ENCODE data around the gene SLC6A13. TPM values are rescaled to one million over a fixed set of nuclear protein-coding genes. Genes with fewer than 3 reads are reported as not detected.

The SLC6A13 gene
- total RNA-seq, 1 donor from 2014 or later, result not detected

DNA sequence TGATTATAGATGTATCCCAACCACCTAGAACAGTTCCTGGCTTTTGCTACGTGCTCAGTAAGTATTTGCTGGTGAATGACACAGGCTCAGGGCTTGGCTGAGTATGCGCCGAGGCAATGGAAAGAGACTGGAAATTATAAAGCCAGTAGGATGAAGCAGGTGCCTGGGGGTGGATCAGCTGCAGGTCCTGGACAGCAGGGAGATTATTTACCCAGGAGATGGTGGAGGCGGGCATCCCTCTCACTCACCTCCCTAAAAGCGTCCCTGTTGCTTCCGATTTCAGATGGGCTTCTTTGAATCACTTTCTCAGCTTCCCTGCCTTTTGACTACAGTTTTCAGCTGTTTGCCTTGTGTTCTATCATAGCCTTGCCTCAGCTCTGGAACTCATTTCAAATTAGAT is 6.4 kb downstream of the SLC6A13 start:
- no peaks in the 10 kb centered on the region for H3K9me3 ChIP-seq
- H3K4me1 ChIP-seq, result no peaks in the 10 kb centered on the region
- H3K4me3 ChIP-seq, result no peak overlapping the region
- intact Hi-C loops (cut with DNase I), result no loop called here
- no peak overlapping the region for H3K27ac ChIP-seq
- H3K27me3 ChIP-seq, result no peaks in the 10 kb centered on the region
- no peaks in the 10 kb centered on the region for H3K36me3 ChIP-seq
- DNase-seq (ENCODE audit: low spot score in 2 of 2), result no peak
- TF ChIP-seq CTCF (IDR thresholded peaks at IDR 0.05), result no peak

DNA sequence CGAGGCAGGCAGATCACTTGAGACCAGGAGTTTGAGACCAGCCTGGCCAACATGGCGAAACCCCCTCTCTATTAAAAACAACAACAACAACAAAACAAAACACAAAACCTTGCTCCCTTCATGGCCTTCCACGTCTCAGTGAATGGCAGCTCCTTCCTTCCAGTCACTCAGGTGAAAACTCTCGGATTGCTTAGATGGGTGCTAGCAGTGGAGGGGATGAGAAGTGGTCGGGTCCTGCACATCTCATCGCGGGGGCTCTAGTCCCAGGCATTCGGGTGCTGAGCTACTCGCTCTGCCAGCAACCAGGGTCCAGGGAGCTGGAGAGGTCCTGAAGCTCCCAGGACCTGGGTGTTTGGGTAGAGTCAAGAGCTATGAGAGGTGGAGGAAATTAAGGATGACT is 7.7 kb downstream of the SLC6A13 start:
- Histone ChIP-seq H3K36me3 (no peaks in the 10 kb centered on the region), H3K4me3 (no peak overlapping the region), H3K4me1 (no peaks in the 10 kb centered on the region), H3K9me3 (no peaks in the 10 kb centered on the region), H3K27ac (no peak overlapping the region), H3K27me3 (no peaks in the 10 kb centered on the region)
- DNase-seq (ENCODE audit: low spot score in 2 of 2), result no peak
- intact Hi-C loops (cut with DNase I), result no loop called here
- no peak for TF ChIP-seq CTCF (IDR thresholded peaks at IDR 0.05)

GRCh38 chr12:254039-254438 is 8.6 kb downstream of the SLC6A13 start:
- no peaks in the 10 kb centered on the region for H3K36me3 ChIP-seq
- no peaks in the 10 kb centered on the region for H3K9me3 ChIP-seq
- no peak overlapping the region for H3K27ac ChIP-seq
- H3K27me3 ChIP-seq, result no peaks in the 10 kb centered on the region
- no peaks in the 10 kb centered on the region for H3K4me1 ChIP-seq
- no peak overlapping the region for H3K4me3 ChIP-seq
- no peak for TF ChIP-seq CTCF (IDR thresholded peaks at IDR 0.05)
- intact Hi-C loops (cut with DNase I), result no loop called here
- no peak for DNase-seq (ENCODE audit: low spot score in 2 of 2)

- no peak for DNase-seq (ENCODE audit: low spot score in 2 of 2)
- H3K27ac ChIP-seq, result no peak overlapping the region
- no peaks in the 10 kb centered on the region for H3K36me3 ChIP-seq
- H3K4me3 ChIP-seq, result no peak overlapping the region
- H3K27me3 ChIP-seq, result no peaks in the 10 kb centered on the region
- intact Hi-C loops (cut with DNase I), result no loop called here
- no peaks in the 10 kb centered on the region for H3K4me1 ChIP-seq
- no peaks in the 10 kb centered on the region for H3K9me3 ChIP-seq
- TF ChIP-seq CTCF (IDR thresholded peaks at IDR 0.05), result no peak
These were observed 9.4 kb downstream of the SLC6A13 start for GRCh38 chr12:253116-253831.

DNA sequence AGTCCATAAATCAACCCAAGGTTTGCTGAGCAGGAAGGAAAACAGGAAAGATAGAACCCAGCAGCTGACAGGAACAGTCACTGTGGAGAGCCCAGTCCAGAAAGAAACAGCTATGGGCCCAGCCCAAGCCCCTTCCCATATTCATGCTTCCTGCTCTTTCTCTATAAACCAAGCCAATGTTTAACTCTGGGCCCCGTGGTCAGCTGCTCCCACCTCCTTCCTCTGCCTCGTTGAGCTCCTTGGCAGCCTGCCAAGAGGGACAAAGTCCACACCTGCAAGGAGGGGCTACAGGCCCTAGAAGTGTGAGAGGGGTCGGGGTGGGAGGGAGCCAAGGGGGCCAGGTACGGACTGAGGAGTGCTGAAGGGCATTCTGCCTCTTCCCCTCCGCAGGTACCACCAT is 10.0 kb downstream of the SLC6A13 start:
- no peak for DNase-seq (ENCODE audit: low spot score in 2 of 2)
- intact Hi-C loops (cut with DNase I), result no loop called here
- H3K9me3 ChIP-seq, result no peaks in the 10 kb centered on the region
- H3K27ac ChIP-seq, result no peak overlapping the region
- H3K36me3 ChIP-seq, result no peaks in the 10 kb centered on the region
- H3K4me3 ChIP-seq, result no peak overlapping the region
- H3K4me1 ChIP-seq, result no peaks in the 10 kb centered on the region
- no peaks in the 10 kb centered on the region for H3K27me3 ChIP-seq
- TF ChIP-seq CTCF (IDR thresholded peaks at IDR 0.05), result no peak

GRCh38 chr12:247271-247670 is 15.4 kb downstream of the SLC6A13 start:
- no peak for TF ChIP-seq CTCF (IDR thresholded peaks at IDR 0.05)
- intact Hi-C loops (cut with DNase I), result no loop called here
- no peaks in the 10 kb centered on the region for H3K36me3 ChIP-seq

More at GRCh38 chr12:247271-247670, 15.4 kb downstream of the SLC6A13 start:
- Histone ChIP-seq H3K27ac (no peak overlapping the region), H3K4me1 (no peaks in the 10 kb centered on the region), H3K9me3 (peaks cover 0 to 7% of the 10 kb centered on the region in 2 donors), H3K27me3 (no peaks in the 10 kb centered on the region), H3K4me3 (no peak overlapping the region)
- no peak for DNase-seq (ENCODE audit: low spot score in 2 of 2)
